K562 (cell line): Measurements from ENCODE around the gene EPB41L2. TPM values are rescaled to one million over a fixed set of nuclear protein-coding genes. Genes with fewer than 3 reads are reported as not detected.

Experiments used
- ATAC-seq: fragments of 200-7000 bp; cut with Tn5 transposase; 3 replicates; pipeline ENCODE4 v1.9.1; 2020; ENCODE audit warnings: moderate library complexity
- BruUV-seq: library from RNA; stranded (reverse); fragments of 400-500 nt; replicated peaks from 2 replicates; lab custom pipeline; 2021; lab: Mats Ljungman, UMichigan
- CTCF ChIA-PET: fragments of 300-600 bp; formaldehyde crosslinking; extraction: SDS; loops from one replicate; lab custom pipeline; 2021; ENCODE audit warnings: low intra/inter-chr PET ratio; lab: Yijun Ruan, JAX
- POLR2A ChIA-PET: fragments of 300-600, 350-650 bp; sonication (Branson Sonifier 250); formaldehyde crosslinking; extraction: SDS; loops from one replicate; lab custom pipeline; 2021; ENCODE audit warnings: antibody characterized with exemption, inconsistent platforms; lab: Yijun Ruan, JAX
- DNase-seq, 4 experiments: peaks; one replicate each; pipeline versions ENCODE4 v3.0.0 to v3.0.0-alpha.2; 2011 to 2018; ENCODE audit warnings: low spot score in 3 of 4, mixed read lengths in 3 of 4; ENCODE audit errors: extremely low read depth in 1 of 4
- FAIRE-seq: peaks from 2 replicates; lab custom pipeline; 2011; peaks lifted over from hg19 to GRCh38; lab: Jason Lieb, UNC
- H2AFZ ChIP-seq: 2 replicates; pipeline ENCODE4 v1.6.0; 2011; ENCODE audit warnings: low read depth, low read length, control low read depth, inconsistent platforms
- H3K27ac ChIP-seq: fragments of 200-600 bp; 3 replicates; pipeline ENCODE4 v1.8.0; 2011; ENCODE audit warnings: low read depth, mild to moderate bottlenecking, control low read depth, inconsistent platforms, low read length, moderate library complexity, mixed read lengths; ENCODE audit errors: extremely low read depth
- H3K27me3 ChIP-seq, 2 experiments: fragments of 300-600 bp in 1 of 2; 2 replicates in 1 of 2; 3 replicates in 1 of 2; pipeline versions ENCODE4 v1.6.0 to v1.8.0; 2011; ENCODE audit warnings: inconsistent platforms in 2 of 2, low read length in 2 of 2, mild to moderate bottlenecking in 1 of 2, mixed read lengths in 1 of 2, moderate library complexity in 1 of 2; ENCODE audit not compliant: control insufficient read depth in 2 of 2, insufficient read depth in 2 of 2
- H3K36me3 ChIP-seq: fragments of 300-600 bp; 3 replicates; pipeline ENCODE4 v1.8.0; 2011; ENCODE audit warnings: mild to moderate bottlenecking, low read length, inconsistent platforms; ENCODE audit not compliant: control insufficient read depth, insufficient read depth
- H3K4me1 ChIP-seq, 2 experiments: fragments of 200-600 bp in 1 of 2; replicated peaks in 1 of 2; 2 replicates in 1 of 2; 3 replicates in 1 of 2; pipeline versions ENCODE4 v1.5.1 to v1.8.0; 2011; ENCODE audit warnings: inconsistent platforms in 2 of 2, low read length in 2 of 2, mild to moderate bottlenecking in 1 of 2, mixed read lengths in 1 of 2, moderate library complexity in 1 of 2; ENCODE audit not compliant: control insufficient read depth in 2 of 2, insufficient read depth in 2 of 2
- H3K4me2 ChIP-seq: 2 replicates; pipeline ENCODE4 v1.6.1; 2011; ENCODE audit warnings: low read length, control low read depth, inconsistent platforms, mixed read lengths; ENCODE audit not compliant: insufficient read depth
- H3K4me3 ChIP-seq: fragments of 200-600 bp; sonication (generic), shearing (Covaris generic); 2 replicates; pipeline ENCODE4 v1.5.1; 2016; ENCODE audit warnings: control low read depth, inconsistent platforms
- H3K79me2 ChIP-seq: fragments of 200-600 bp; 3 replicates; pipeline ENCODE4 v1.8.0; 2011; ENCODE audit warnings: low read length, inconsistent platforms; ENCODE audit not compliant: control insufficient read depth, insufficient read depth
- H3K9ac ChIP-seq, 2 experiments: 2 replicates each; pipeline versions ENCODE4 v1.6.0 to v1.6.1; 2011; ENCODE audit warnings: low read depth in 2 of 2, low read length in 2 of 2, control low read depth in 1 of 2, inconsistent platforms in 1 of 2, mild to moderate bottlenecking in 1 of 2, mixed read lengths in 1 of 2; ENCODE audit not compliant: insufficient read depth in 1 of 2
- H3K9me1 ChIP-seq: one replicate; pipeline ENCODE4 v1.6.0; 2011; ENCODE audit warnings: inconsistent platforms, mild to moderate bottlenecking, low read length, moderate library complexity; ENCODE audit not compliant: control insufficient read depth, insufficient read depth
- H3K9me3 ChIP-seq: replicated peaks from 2 replicates; pipeline ENCODE4 v1.5.1; 2011; ENCODE audit warnings: low read depth, low read length, inconsistent platforms; ENCODE audit not compliant: control insufficient read depth, insufficient read depth
- H4K20me1 ChIP-seq: replicated peaks from 2 replicates; pipeline ENCODE4 v1.6.1; 2011; ENCODE audit warnings: low read length, inconsistent platforms, mixed read lengths; ENCODE audit not compliant: control insufficient read depth, insufficient read depth
- ARNT ChIP-seq, 2 experiments: fragments of 450-650 bp; IDR thresholded peaks; 2 replicates each; pipeline ENCODE4 v1.6.1; 2016; ENCODE audit warnings: mild to moderate bottlenecking in 1 of 2
- ATF7 ChIP-seq: fragments of 450-650 bp; IDR thresholded peaks from 2 replicates; pipeline ENCODE4 v1.7.1; 2014; ENCODE audit warnings: mild to moderate bottlenecking, moderate library complexity
- CREB3 ChIP-seq: fragments of 450-650 bp; conservative IDR thresholded peaks from 2 replicates; pipeline ENCODE4 v1.6.1; 2016; ENCODE audit warnings: missing genetic modification characterization, low read depth, mild to moderate bottlenecking, missing compliant biosample characterization, moderate library complexity
- HEY1 ChIP-seq: fragments of 250-450 bp; sonication (Bioruptor Pico); IDR thresholded peaks from 2 replicates; pipeline ENCODE4 v1.5.0; 2020; ENCODE audit warnings: mild to moderate bottlenecking, moderate library complexity, borderline replicate concordance
- HMGN3 ChIP-seq: IDR thresholded peaks from 2 replicates; pipeline ENCODE4 v1.6.1; 2011; ENCODE audit warnings: borderline replicate concordance, low read depth, mild to moderate bottlenecking, mixed read lengths, low read length; ENCODE audit not compliant: insufficient read length; ENCODE audit errors: extremely low read depth
- IRF9 ChIP-seq: fragments of 450-650 bp; IDR thresholded peaks from 2 replicates; pipeline ENCODE4 v1.6.1; 2016; ENCODE audit warnings: missing biosample characterization, missing genetic modification characterization
- MYBL2 ChIP-seq, 2 experiments: fragments of 450-650 bp in 1 of 2; sonication (generic) in 1 of 2; formaldehyde crosslinking in 1 of 2; IDR thresholded peaks; 2 replicates each; pipeline versions ENCODE4 v1.6.1 to v1.8.1; 2017 to 2022; ENCODE audit warnings: borderline replicate concordance in 1 of 2, inconsistent platforms in 1 of 2, low read depth in 1 of 2, mild to moderate bottlenecking in 1 of 2, missing genetic modification reagents in 1 of 2, moderate library complexity in 1 of 2
- PYGO2 ChIP-seq: fragments of 450-650 bp; IDR thresholded peaks from 2 replicates; pipeline ENCODE4 v1.6.1; 2016; ENCODE audit warnings: mild to moderate bottlenecking, missing genetic modification characterization, moderate library complexity, missing compliant biosample characterization
- TRIM24 ChIP-seq, 2 experiments: fragments of 450-650 bp; IDR thresholded peaks; 2 replicates each; pipeline ENCODE4 v1.6.1; 2016
- ZNF280B ChIP-seq: fragments of 250-450 bp; sonication (Bioruptor Pico); IDR thresholded peaks from 2 replicates; pipeline ENCODE4 v1.5.1; 2021; ENCODE audit warnings: mild to moderate bottlenecking
- WGBS: fragments of 100-300 bp; shearing (Covaris generic); methylation state at CpG from one replicate; pipeline ENCODE4 v1.1.6; 2016; ENCODE audit warnings: low coverage, mixed read lengths; ENCODE audit not compliant: insufficient coverage; ENCODE audit errors: missing lambda C conversion rate; 5-methylcytosine and 5-hydroxymethylcytosine counted together
- in situ Hi-C: fragments of 300-500 bp; cut with MboI; formaldehyde crosslinking; loops from 4 replicates; pipeline ENCODE4 v1.15.0; 2018; ENCODE audit warnings: inconsistent platforms, mixed read lengths
- intact Hi-C: fragments of 100-400 bp; cut with micrococcal nuclease; formaldehyde crosslinking; loops from 2 replicates; pipeline ENCODE4 v1.14.2; 2022
- polyA plus RNA-seq, 8 experiments: library from polyadenylated mRNA; depleted of rRNA in 4 of 8; stranded (reverse) in 5 of 8; unstranded in 3 of 8; fragments of >200 nt; fragmentation: Nextera tagmentation in 2 of 8; fragmentation: Illumina TruSeq in 1 of 8; extraction: Ambion mirVana in 2 of 8; extraction: Trizol in 1 of 8; gene quantifications; 2 replicates each; pipeline versions ENCODE4 v1.2.1 to v1.2.3, GENCODE V29; 2011 to 2014; ENCODE audit warnings: inconsistent platforms in 1 of 8, missing spikeins in 1 of 8
- total RNA-seq, 7 experiments: library from RNA; depleted of rRNA in 6 of 7; stranded (reverse); fragments of >200 nt in 6 of 7; fragmentation: Illumina TruSeq in 2 of 7; extraction: Trizol in 2 of 7; gene quantifications; 2 replicates each; pipeline versions ENCODE4 v1.2.1 to v1.2.3, GENCODE V29; 2011 to 2021; ENCODE audit warnings: low replicate concordance in 1 of 7

The EPB41L2 gene
- total and polyA plus RNA-seq, 9 of the 15 experiments (the other 6 are each of a cell fraction or from before 2014, with no cell fraction given) = 5.1 to 53.6 (median 25.0) TPM

GRCh38 chr6:130859161-130859867, 203.7 kb downstream of the EPB41L2 start:
- ATAC-seq (no peak), DNase-seq (no peak), FAIRE-seq (no peak)
- in situ Hi-C loops (no loop called here), intact Hi-C loops (no loop called here)
- TF ChIP-seq MYBL2 (IDR thresholded peaks at IDR 0.05; ENCODE audit: low read depth) = no peak
- TF ChIP-seq MYBL2 (CRISPR knock-in tag; IDR thresholded peaks at IDR 0.05; ENCODE audit: borderline replicate concordance) = no peak
- no peak for TF ChIP-seq IRF9 (tag)
- no peak for TF ChIP-seq ARNT (IDR thresholded peaks at IDR 0.05)
- no peak for TF ChIP-seq ZNF280B
- no peak for TF ChIP-seq TRIM24 (IDR thresholded peaks at IDR 0.05)
- no peak for TF ChIP-seq HMGN3
- no peak for TF ChIP-seq CREB3 (tag)
- TF ChIP-seq HEY1 (CRISPR knock-in tag) = no peak
- no peak for TF ChIP-seq PYGO2 (tag)
- TF ChIP-seq ATF7 = no peak
- ChIA-PET CTCF (no interaction called here), POLR2A (no interaction called here)
- Histone ChIP-seq H3K4me3 (no peak overlapping the region), H3K27ac (no peak overlapping the region), H3K9me1 (no peaks in the 10 kb centered on the region), H3K9ac (no peak overlapping the region), H2AFZ (no peak overlapping the region), H3K9me3 (no peaks in the 10 kb centered on the region), H3K79me2 (no peaks in the 10 kb centered on the region), H3K4me2 (no peak overlapping the region), H4K20me1 (no peaks in the 10 kb centered on the region), H3K4me1 (no peaks in the 10 kb centered on the region), H3K36me3 (peaks cover 5% of the 10 kb centered on the region; the same call in 1 of the 3 replicates), H3K27me3 (no peaks in the 10 kb centered on the region)
- BruUV-seq = no TSS peak
- WGBS = 17% methylated on average over 11 of the region's 11 CpGs
